Activated naive CD4-positive, alpha-beta T cell (primary cell): Measurements from ENCODE around the gene IFI27L2.

Experiments used
- DNase-seq, 4 experiments: peaks; one replicate each; lab custom pipeline; 2025; lab: John Stamatoyannopoulos, UW

The IFI27L2 gene

GRCh38 chr14:94152676-94153075 is 23.3 kb upstream of the IFI27L2 start:
- no peak for DNase-seq

GRCh38 chr14:94145902-94146527 is 16.6 kb upstream of the IFI27L2 start:
- DNase-seq, result no peak

- DNase-seq, result no peak
Measured at GRCh38 chr14:94144765-94145164, 15.4 kb upstream of the IFI27L2 start.

- no peak for DNase-seq
Measured at GRCh38 chr14:94143711-94144110, 14.3 kb upstream of the IFI27L2 start.

- no peak for DNase-seq
Measured at GRCh38 chr14:94143239-94143638, 13.8 kb upstream of the IFI27L2 start.

- no peak for DNase-seq
Measured at GRCh38 chr14:94142836-94143235, 13.4 kb upstream of the IFI27L2 start.

- no peak for DNase-seq
Measured at GRCh38 chr14:94142247-94142646, 12.8 kb upstream of the IFI27L2 start.

GRCh38 chr14:94139421-94139820 is 10.0 kb upstream of the IFI27L2 start:
- no peak for DNase-seq

- no peak for DNase-seq
Measured at GRCh38 chr14:94139006-94139405, 9.6 kb upstream of the IFI27L2 start.

- no peak for DNase-seq
Measured at GRCh38 chr14:94138251-94138650, 8.8 kb upstream of the IFI27L2 start.

GRCh38 chr14:94136575-94137331 is 7.3 kb upstream of the IFI27L2 start:
- peak; percentile 76 to 81 (median 78) for DNase-seq

GRCh38 chr14:94135476-94135875 is 6.1 kb upstream of the IFI27L2 start:
- DNase-seq, result no peak

- DNase-seq, result peak in 2 of 4 experiments; percentile 10 to 22
Measured at GRCh38 chr14:94132285-94132887, 3.0 kb upstream of the IFI27L2 start.

GRCh38 chr14:94129758-94130414 is 482 bp upstream of the IFI27L2 start:
- DNase-seq, result peak in 1 of 4 experiments; percentile 14

- DNase-seq, result no peak
Measured at GRCh38 chr14:94128216-94128839, 1.1 kb downstream of the IFI27L2 start.

- no peak for DNase-seq
Measured at GRCh38 chr14:94127330-94127729, 2.1 kb downstream of the IFI27L2 start.

- no peak for DNase-seq
Measured at GRCh38 chr14:94126800-94127199, 2.6 kb downstream of the IFI27L2 start.

- no peak for DNase-seq
Measured at GRCh38 chr14:94126419-94126677, 3.1 kb downstream of the IFI27L2 start.

- DNase-seq, result no peak
Measured at GRCh38 chr14:94125659-94126418, 3.6 kb downstream of the IFI27L2 start.

- DNase-seq, result no peak
Measured at GRCh38 chr14:94124582-94125377, 4.6 kb downstream of the IFI27L2 start.

GRCh38 chr14:94123868-94124267 is 5.5 kb downstream of the IFI27L2 start:
- DNase-seq, result no peak
